HPDE6-E6E7 (cell line): ENCODE measurements around the gene NCCRP1.
"Not testable (repeated sequence)": the region's sequence is repeated elsewhere in the genome, so short reads cannot be mapped to it uniquely, and the experiment has no call there.

Experiments
- DNase-seq: peaks from one replicate; pipeline ENCODE4 v3.0.0; 2011; ENCODE audit warnings: missing footprints; ENCODE audit errors: extremely low spot score

Gene NCCRP1

DNA sequence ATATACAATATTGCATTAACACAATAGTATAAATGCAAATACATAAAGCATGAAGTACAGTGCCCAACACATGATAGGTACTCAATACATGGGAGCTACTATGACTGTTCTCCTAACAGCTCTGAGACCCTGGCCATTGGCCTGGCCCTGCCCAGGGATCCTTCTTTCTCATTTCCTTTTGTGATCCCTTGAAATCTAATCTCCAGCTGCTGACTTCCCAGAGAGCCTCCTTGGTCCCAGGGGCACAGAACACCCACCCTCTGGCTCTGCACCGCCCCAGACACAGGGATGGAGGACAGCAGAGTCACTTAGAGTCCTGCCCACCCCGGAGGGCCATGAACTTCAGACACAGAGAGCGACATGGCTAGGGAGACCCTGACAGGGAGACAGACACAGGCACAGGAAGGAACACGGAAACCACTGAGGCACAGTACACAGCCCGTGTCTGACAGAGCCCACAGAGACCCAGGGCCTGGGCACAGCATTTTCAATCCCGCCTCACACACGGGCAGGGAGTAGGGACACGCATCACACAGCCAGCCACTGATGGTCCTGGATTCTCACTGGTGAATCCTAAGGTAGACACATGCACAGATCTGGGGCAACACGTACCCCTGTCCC lies 11.5 kb downstream of the NCCRP1 start:
- no peak for DNase-seq

DNA sequence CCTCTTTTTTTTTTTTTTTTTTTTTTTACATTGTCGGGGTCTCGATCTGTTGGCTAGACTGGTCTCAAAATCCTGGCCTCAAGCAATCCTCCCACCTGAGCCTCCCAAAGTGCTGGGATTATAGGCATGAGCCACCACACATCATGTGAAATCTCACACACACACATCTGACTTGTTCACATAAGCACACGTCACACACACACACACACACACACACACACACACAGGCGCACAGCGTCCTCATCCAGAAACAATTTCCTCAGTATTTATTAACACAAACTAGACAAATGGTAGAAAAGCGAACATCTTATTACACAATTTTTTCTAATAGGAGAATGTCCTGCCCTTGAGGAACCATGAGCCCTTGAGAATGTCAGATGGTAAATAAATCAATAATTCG lies 12.4 kb downstream of the NCCRP1 start:
- DNase-seq, result no peak

DNA sequence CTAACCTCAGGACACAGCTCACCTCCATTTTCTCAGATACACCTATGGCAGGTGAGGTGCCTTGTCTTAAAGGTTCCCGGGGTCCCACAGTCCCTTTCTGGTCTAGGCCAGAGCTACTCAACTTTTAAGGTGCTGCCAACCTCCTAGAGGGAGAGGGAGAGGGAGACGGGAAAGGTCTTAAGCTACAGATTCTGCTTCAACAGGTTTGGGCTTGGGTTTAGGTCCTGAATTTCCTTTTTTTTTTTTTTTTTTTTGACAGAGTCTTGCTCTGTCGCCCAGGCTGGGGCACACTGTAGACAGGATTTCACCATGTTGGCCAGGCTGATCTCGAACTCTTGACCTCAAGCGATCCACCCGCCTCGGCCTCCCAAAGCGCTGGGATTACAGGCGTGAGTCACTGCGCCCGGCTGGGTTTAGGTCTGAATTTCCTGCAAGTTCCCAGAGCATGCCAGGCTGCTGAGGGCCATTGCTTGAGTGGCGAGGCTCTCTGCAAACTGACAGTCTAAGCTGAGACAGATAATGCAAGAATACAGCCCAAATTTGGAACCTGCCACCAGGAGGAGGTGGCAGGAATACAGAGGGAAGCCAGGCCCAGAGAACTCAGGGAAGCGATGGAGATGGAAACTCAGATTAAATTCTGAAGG lies 15.1 kb downstream of the NCCRP1 start:
- no peak for DNase-seq

DNA sequence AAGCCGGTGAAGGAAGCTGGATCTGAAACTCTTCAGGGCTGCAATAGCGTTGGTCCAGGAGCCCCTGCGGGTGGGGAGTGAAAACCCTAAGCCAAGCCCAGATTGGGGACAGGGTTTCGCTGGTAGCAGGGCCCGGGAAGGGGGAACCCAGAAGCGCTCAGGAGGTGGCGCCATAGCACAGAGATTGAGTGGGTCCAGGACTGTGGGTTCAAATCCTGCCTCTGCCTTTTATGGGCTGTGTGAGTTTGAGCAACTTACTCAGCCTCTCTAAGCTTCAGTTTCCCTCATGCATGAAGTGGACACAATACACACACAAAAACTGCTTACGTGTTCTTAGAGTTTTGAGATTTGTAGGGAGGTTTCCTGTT lies 15.6 kb downstream of the NCCRP1 start:
- no peak for DNase-seq

DNA sequence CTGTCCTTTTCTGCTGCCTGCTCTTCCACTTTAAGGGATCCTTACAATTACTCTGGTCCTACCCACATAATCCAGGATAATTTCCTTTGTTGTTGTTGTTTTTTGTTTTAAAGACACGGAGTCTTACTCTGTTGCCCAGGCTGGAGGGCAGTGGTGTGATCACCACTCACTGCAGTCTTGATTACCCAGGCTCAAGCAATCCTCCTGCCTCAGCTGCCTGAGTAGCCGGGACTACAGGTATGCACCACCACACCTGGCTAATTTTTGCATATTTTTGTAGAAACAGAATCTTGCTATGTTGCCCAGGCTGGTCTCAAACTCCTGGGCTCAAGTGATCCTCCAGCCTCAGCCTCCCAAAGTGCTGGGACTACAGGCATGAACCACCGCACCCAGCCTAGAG lies 18.6 kb downstream of the NCCRP1 start:
- not testable (repeated sequence) for DNase-seq

DNA sequence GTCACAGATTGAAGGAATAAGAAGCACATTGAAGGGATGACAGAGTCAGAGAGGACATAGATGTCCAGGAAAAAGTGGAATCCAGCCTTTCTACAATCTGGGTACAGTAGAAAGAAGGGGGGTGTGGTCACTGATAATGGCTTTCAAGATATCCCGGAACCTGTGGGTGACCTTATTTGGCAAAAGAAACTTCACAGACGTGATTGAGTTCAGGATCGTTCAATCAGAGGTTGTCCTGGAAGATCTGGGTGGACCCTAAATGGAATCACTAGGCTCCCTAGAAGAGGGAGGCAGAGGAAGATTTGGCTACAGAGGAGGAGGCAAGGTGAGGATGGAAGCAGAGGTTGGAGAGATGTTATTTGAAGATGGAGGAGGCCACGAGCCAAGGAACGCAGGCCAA lies 20.3 kb downstream of the NCCRP1 start:
- DNase-seq, result no peak

DNA sequence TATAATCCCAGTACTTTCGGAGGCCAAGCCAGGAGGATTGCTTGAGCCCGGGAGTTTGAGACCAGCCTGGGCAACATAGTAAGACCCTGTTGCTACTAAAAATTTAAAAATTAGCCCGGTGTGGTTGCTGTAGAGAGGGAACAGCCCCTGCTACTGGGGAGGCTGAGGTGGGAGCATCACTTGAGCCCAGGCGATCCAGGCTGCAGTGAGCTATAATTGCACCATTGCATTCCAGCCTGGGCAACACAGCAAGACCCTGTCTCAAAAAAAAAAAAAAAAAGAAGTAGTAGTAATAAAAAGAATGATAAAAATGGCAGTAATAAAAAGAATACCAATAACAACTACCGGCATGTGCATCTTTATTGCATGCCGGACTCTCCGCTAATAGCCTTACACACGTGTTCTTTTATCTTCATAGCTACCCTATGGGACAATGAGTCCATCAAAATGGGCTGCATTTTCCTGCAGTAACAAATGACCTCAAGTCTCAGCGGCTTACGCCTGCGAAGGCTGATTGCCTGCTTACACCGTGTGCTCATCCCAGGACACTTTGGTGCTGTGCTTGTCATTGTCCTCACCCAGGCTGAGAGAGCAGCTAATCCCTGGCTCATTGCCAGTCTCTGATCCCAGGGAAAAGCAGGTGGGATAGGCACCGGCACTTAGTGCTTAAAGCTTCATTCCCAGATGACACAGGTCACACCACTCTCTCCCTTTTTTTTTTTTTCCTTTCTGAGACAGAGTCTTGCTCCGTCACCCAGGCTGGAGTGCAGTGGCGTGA lies 21.7 kb downstream of the NCCRP1 start:
- no peak for DNase-seq

DNA sequence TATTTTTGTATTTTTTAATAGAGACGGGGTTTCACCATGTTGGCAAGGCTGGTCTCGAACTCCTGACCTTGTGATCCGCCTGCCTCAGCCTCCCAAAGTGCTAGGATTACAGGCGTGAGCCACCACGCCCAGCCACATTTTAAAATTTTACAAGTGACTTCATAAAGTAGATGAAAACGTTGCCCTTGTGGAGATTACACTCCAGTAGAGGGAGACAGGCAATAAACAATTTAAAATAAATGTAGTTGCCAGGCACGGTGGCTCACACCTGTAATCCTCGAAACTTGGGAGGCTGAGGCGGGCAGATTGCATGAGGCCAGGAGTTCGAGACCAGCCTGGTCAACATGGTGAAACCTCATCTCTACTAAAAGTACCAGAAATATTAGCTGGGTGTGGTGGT lies 22.3 kb downstream of the NCCRP1 start:
- not testable (repeated sequence) for DNase-seq

DNA sequence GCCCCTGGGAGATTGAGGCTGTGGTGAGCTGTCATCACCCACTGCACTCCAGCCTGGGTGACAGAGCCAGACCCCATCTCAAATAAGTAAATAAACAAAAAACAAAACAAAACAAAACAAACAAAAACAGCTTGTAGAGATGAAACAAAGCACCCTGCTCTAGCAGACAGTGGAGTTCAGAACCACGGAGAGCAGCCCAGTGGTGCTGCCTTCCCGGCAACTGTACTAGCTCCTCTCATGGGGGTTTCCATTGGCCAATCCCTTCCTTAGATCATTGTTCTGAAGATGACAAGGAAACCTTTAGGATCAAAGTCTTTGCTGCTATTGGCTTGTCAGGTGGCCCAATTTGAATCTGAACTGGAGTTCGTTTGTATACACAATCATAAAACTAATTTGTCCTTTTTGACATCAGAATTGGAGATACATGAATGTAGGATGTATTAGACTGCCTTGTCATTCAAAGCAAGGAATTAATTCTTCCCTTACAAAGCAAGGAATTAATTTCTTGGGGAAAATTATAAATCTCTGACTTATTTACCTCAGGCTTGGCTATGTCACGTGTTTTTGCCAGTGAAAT lies 27.0 kb downstream of the NCCRP1 start:
- DNase-seq, result peak; percentile 48

DNA sequence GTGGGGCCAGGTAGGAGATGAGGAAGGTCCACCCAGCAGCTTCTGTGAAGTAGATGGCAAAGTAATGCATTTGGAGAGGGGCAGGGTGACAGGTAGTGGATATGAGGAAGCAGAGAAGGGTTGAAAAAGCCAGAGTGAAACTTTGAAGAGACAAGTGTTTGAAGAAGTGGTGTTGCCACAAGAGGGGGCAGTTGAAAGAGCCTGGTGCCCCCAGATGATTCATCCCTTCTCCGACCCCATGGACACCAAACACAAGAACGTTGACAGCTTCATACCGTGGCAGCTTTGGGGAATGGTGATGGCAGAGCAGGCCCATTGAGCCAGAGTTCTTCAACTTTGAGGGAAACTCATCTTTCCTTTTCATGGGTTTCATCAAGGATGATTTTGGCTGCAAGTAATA lies 28.1 kb downstream of the NCCRP1 start:
- no peak for DNase-seq

DNA sequence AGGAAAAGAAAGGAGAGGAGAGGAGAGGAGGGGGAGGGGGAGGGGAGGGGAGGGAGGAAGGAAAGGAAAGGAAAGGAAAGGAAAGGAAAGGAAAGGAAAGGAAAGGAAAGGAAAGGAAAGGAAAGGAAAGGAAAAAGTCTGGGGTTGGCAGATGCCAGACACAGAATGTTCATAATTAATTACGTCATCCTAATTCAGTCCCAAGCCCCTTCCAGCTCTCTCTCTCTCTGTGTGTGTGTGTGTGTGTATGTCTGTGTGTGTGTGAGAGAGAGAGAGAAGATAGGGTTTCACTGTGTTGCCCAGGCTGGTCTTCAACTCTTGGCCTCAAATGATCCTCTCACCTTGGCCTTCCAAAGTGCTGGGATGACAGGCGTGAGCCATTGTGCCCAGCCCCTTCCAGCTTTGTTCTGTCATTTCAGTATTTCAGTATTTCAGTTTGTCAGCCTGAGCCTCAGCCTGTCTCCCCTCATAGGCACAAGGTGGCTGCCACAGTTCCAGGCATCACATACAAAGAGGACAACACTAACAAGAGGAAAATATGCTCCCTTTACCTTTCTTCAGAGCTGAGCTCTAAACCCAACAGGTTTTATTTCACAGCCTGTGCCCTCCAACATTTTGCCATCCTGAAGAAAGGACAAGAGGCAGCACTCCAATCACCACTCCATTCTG lies 33.5 kb downstream of the NCCRP1 start:
- no peak for DNase-seq

DNA sequence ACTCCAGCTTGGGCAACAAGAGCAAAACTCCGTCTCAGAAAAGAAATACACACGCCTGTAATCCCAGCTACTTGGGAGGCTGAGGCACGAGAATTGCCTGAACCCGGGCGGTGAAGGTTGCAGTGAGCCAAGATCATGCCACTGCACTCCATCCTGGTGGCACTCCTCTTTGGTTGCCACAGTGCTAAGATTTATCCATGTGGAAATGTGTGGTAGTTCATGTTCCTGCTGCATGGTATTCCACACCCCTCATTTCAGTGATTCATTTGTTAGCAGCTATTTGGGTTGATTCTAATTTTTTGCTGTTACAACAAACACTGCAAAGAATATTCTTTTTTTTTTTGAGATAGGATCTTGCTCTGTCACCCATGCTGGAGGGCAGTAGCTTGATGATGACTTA lies 35.9 kb downstream of the NCCRP1 start:
- no peak for DNase-seq

DNA sequence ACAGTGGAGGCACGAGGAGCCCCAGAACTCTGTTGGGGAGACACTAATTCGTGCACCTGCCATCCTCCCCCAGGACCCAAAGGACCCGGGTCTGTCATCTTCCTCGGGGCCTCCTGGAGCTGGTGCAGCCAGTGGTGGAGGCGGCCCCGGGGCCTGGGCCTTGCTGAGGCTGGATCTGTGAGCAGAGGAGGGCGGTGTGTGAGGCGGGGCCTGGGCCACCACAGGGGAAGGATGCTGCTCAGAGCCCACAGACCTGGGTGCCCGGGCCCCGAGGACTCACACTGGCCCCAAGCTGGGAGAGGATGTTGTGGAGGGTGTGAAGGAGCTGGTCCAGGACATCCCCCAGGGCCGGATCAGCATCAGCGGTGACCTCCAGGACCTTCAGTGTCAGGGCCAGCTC lies 39.8 kb downstream of the NCCRP1 start:
- DNase-seq, result no peak

DNA sequence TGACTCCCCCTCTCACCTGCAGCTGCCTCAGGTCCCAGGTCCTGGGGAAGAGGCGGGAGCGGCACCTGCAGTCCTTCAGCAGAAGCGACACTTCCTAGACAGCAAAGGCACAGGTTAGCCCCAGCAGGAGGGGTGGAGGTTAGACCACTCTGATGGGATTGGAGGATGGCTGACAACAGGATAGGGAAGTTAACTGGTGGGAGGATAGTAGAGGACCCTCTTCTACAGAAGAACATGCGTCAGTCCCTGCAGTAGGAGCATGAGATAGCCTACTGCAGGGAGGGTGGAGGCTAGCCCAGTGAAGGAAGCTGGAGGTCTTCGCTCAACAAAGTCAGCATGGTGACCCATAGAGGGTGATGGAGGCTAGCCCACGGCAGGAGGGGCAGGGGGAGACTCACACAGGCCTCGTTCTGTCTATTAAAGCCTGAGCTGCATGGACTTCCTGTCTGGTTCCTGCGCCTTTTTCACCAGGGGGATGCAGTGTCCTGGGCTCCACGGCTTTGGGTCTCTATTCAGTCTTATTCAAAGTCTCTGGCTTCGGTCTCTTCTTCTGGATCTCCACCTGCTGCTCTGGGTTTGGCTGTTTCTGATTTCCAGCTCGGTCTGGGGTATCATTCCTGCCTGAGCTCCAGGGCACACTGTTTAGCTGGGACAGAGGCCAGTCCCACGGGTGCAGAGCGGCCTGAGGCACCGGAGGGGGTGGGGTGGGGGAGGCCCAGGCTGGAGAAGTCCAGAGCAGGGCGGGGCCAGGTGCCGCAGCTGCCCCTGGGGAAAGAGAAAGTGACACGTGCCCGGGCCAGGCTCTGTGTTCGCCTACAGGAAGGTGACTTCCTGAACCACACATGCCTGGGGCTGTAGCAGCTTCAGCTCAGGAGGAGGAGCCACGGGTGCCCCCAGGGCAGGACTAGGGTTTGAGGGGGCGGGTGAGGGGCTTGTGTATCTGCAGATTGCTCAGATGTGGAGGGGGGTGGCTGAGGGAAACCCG lies 40.7 kb downstream of the NCCRP1 start:
- peak; percentile 22 for DNase-seq

DNA sequence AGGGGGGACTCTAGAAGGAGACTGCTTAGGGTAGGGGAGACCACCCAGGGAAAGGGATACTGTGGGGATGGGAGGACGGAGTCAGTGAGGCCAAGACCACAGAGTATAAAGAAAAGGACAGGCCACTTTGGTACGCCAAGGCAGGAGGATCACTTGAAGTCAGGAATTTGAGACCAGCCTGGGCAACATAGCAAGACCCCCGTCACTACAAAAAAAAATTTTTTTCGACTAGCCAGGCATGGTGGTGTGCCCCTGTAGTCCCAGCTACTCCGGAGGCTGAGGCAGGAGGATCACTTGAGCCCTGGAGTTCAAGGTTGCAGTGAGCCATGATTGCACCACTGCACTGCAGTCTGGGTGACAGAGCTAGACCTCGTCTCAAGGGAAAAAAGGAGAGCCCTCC lies 41.4 kb downstream of the NCCRP1 start:
- no peak for DNase-seq

DNA sequence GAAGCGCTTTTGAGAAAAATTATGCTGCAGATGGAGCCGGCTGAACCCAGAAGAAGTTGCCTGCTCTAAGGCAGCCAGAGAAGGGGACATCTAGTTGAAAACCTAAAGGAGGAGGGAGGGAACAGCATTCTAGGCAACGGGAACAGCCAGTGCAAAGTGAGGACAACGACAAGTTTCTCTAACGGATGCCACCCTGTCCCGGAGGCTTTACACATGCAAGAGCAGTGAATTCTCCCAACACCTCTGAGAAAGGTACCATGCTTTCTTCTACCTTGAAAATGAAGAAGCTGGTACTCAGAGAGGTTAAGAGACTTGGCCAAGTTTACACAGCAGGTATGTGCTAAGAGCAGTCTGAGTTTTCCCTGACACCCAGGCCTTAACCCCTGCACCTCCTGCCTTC lies 42.2 kb downstream of the NCCRP1 start:
- DNase-seq, result no peak

DNA sequence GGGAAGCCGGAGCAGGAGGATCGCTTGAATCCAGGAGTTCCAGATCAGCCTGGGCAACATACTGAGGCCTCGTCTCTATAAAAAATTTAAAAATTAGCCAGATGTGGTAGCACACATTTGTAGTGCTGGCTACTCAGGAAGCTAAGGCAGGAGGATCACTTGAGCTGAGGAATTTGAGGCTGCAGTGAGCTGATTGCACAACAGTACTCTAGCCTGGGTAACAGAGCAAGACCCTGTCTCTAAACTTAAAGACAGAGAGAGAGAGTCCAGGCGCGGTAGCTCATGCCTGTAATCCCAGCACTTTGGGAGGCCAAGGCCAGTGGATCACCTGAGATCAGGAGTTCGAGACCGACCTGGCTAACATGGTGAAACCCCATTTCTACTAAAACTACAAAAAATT lies 43.7 kb downstream of the NCCRP1 start:
- no peak for DNase-seq

DNA sequence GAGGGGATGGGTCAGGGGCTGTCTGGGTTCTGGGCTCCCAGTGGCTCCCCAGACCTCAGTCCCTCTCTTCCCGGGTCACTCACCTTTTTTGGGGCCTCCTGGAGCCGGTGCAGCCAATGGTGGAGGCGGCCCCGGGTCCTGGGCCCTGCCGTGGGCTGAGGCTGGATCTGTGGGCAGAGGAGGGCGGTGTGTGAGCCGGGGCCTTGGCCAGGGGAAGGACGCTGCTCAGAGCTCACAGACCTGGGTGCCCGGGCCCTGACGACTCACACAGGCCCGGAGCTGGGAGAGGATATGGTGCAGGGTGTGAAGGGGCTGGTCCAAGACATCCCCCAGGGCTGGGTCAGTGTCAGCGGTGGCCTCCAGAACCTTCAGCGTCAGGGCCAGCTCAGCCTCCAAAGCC lies 47.0 kb downstream of the NCCRP1 start:
- not testable (repeated sequence) for DNase-seq

DNA sequence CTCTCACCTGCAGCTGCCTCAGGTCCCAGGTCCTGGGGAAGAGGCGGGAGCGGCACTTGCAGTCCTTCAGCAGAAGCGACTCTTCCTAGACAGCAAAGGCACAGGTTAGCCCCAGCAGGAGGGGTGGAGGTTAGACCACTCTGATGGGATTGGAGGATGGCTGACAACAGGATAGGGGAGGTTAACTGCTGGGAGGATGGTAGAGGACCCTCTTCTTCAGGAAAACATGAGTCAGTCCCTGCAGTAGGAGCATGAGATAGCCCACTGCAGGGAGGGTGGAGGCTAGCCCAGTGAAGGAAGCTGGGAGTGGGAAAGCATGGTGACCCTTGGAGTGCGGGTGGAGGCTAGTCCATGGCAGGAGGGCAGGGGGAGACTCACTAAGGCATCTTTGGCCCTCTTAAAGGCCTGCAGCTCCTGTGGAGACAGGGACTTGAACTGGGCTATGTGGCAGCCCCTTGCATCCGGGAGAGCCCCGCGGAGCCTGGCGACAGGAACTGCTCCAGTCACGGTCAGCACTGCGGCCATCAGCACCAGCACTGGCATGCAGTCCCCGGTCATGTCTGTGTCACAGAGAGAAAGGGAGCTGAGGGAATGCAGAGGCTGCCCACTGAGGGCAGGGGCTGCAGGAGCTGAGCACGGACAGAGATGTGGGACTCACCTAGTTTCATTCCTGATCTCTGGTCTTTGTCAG lies 47.8 kb downstream of the NCCRP1 start, which contains the start of gene IFNL3:
IFNL3 (minus strand) TSS at position 597 of the 691 bp plus-strand sequence; CDS start at position 558, 39 bp downstream.
- not testable (repeated sequence) for DNase-seq

DNA sequence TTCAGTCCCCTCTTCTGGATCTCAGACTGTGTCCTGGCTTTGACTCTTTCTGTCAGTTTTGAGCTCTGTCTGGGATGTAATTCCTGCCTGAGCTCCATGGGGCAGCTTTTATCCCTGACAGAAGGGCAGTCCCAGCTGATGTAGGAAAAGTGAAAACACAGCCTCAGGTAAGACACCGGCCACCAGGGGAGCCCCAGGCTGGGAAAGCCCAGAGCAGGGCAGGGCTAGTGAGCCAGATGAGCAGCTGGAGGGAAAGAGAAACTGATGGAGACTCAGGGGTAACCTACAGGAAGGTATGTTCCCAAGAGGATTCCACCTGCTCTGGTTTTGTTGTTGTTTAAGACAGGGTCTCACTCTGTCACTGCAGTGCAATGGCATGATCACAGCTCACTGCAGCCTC lies 48.4 kb downstream of the NCCRP1 start:
- not testable (repeated sequence) for DNase-seq
